Choroid plexus epithelial cell (primary cell): ENCODE results near the gene NMNAT2.
A peak's percentile ranks its signal among the peaks of the same experiment; 100 is the strongest.

Source experiments
- DNase-seq: peaks from one replicate; pipeline ENCODE4 v3.0.0-alpha.2; 2010; ENCODE audit warnings: low read depth
- H3K4me3 ChIP-seq: 2 replicates; pipeline ENCODE4 v1.5.1; 2011; ENCODE audit warnings: low read depth, mild to moderate bottlenecking, control low read depth, low read length, moderate library complexity
- TF ChIP-seq, protein P1 (sequence below): conservative IDR thresholded peaks from 2 replicates; pipeline ENCODE4 v1.5.1; 2011; ENCODE audit warnings: low read depth, mild to moderate bottlenecking, control low read depth, inconsistent platforms, low read length, moderate library complexity

Gene NMNAT2

DNA sequence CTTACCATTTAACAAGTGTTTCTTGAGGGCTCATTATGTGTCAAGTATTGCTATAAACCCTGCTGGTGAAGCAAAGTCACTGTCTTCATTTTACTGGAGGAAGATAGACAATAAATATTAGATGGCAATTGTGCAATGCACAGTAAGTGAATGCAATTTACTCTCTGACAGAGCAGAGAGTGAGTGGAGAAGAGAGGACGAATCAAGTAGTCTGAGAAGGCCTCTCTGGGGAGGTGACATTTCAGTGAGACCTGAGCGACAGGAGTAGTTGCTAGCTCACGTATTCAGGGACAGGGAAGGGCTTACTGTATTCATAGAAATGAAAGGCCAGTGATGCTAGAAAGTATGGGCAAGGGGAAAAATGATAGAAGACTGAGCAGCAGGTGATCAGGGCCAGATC lies 1.2 kb upstream of the NMNAT2 start:
- H3K4me3 ChIP-seq: no peak overlapping the region
- DNase-seq: no peak
- TF ChIP-seq, protein P1, sequence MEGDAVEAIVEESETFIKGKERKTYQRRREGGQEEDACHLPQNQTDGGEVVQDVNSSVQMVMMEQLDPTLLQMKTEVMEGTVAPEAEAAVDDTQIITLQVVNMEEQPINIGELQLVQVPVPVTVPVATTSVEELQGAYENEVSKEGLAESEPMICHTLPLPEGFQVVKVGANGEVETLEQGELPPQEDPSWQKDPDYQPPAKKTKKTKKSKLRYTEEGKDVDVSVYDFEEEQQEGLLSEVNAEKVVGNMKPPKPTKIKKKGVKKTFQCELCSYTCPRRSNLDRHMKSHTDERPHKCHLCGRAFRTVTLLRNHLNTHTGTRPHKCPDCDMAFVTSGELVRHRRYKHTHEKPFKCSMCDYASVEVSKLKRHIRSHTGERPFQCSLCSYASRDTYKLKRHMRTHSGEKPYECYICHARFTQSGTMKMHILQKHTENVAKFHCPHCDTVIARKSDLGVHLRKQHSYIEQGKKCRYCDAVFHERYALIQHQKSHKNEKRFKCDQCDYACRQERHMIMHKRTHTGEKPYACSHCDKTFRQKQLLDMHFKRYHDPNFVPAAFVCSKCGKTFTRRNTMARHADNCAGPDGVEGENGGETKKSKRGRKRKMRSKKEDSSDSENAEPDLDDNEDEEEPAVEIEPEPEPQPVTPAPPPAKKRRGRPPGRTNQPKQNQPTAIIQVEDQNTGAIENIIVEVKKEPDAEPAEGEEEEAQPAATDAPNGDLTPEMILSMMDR: no peak

DNA sequence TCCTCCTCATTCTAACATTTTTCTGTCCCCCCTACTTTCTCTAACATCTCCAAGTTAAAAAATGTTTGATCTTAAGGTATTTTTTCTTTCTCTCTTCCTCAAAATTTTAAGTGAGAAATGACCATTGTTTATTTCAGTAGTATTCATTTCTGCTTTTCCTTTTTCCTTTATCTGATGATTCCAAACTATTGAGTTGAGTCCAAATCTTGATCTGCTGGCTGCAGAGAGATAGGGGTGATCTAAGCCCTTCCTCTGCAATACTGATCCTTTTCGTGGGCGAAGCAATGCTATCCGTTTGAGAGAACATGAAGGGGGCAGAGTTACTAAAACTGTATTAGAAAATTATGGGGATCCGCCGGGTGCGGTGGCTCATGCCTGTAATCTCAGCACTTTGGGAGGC lies 516 bp upstream of the NMNAT2 start:
- TF ChIP-seq, protein P1: no peak

DNA sequence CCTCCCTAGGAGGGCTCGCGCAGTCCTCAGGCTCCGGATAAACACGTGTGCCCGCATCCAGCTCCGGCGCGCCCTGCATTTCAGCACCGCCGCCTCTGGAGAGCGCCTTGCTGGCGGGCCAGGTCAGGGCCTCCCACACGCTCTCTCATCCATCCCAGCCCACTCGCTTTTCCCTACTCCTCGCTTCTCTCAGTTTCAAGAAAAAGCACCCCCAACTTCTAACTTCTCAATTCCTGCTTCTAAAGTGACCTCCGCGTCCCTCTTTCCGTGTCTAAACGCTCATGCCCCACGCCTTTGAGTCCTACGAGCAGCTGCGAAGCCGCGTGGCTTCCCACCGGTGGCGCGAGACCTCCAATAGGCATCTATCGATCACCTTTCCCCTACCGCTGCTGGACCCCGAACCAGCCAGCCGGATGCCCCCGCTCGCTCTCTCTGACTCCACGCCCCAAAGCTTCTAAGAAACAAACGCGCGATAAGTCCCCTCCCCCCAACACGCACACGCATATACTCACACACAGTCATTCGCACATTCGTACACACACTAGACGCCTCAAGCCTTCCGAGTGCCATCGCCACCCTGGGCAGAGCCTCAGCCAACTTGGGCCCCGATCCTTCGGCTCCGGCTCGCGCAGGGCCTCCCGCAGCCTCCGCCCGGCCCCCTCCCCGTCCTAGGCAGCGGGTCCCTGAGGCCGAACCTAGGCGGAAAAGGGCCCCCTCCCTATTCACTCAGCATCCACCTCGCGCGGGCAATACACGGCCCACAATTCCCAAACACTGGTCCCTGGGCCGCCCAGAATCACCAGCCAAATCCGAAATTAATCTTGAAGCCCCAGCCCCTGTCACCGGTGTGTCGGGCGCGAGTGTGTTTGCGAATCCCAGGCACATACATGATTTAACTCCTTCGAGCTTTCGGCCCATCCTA lies 1.1 kb downstream of the NMNAT2 start:
- DNase-seq: peak; percentile 65
- no peak overlapping the region for H3K4me3 ChIP-seq
- TF ChIP-seq, protein P1: no peak

More for the DNA sequence above, 516 bp upstream of the NMNAT2 start:
- DNase-seq: no peak
- no peak overlapping the region for H3K4me3 ChIP-seq

DNA sequence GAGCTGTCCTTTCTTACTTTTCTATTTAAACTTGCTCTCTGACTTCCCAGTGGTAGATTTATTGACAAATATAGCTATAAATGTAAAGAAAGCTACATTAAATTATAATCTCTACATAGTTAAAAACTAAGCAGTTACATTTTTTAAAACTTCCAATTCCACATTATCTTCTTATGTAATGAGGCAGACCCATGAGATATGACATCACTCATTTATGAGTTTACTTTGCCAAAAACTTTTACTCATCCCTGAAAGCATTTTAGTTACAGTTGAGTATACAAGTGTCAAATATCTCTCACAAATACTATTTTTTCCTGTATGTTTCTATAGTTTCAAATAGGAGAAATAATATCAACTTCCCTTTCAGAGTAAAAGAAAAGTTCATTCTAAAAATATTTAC lies 3.8 kb downstream of the NMNAT2 start:
- TF ChIP-seq, protein P1: no peak
- no peak for DNase-seq

DNA sequence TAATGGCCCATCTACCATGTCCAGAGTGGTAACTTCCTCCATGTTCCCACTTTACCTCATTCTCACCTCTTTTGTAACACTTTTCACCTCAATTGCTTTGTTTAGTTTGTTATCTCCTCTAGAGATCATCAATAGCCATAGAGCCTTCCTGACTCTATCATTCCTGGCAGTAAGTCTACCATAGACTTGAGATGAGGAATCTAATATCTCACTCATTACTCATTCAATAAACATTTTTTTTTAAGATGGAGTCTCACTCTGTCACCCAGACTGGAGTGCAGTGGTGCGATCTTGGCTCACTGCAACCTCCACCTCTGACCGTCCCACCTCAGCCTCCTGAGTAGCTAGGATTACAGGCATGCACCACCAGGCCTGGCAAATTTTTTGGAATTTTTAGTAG lies 7.1 kb downstream of the NMNAT2 start:
- TF ChIP-seq, protein P1: no peak
- H3K4me3 ChIP-seq: no peak overlapping the region
- DNase-seq: no peak

More for the DNA sequence above, 3.8 kb downstream of the NMNAT2 start:
- no peak overlapping the region for H3K4me3 ChIP-seq

DNA sequence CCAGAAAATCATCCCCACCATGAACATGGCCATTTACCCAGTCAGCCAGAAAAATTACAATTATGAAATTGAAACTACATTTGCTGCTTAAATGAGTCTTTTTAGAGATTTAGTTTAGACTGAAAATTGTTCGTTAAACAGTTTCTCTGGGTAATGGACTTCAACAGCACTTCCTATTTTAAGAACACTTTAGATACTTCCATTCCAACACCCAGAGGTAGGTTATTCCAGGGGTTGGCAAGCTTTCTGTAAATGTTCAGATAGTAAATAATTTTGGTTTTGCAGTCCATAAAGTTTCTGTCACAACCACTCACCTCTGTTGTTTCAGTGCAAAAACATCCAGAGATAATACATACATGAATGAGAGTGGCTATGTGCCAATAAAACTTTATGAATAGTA lies 10.2 kb downstream of the NMNAT2 start:
- DNase-seq: no peak
- no peak overlapping the region for H3K4me3 ChIP-seq
- TF ChIP-seq, protein P1: no peak

DNA sequence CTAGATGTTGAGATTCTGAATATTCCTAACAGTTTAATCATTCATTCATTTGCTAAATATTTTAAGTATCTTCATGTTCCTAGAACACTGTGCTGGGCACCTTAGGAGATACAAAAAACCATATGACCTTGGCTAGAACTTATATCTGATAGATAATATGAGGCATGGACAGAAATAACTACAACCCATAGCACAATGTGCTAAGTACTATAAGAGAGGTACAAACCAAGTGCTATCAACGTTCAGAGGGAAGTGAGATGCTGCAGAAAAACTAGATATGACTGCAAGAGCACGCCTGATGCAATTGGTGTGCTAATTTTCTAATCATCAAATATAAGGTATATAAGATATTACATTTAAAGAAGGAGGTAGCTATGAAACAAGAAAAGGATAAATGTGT lies 10.7 kb downstream of the NMNAT2 start:
- TF ChIP-seq, protein P1: no peak
- DNase-seq: no peak
- no peak overlapping the region for H3K4me3 ChIP-seq
